Activated CD8-positive, alpha-beta memory T cell treated with anti-CD3 and anti-CD28 coated beads for 24 hours (primary cell): ENCODE results near the gene OTOP3.

Source experiments
- DNase-seq: peaks from one replicate; pipeline ENCODE4 v3.0.0-alpha.2; 2020

Gene OTOP3

GRCh38 chr17:74941128-74941725 is 5.5 kb downstream of the OTOP3 start:
- no peak for DNase-seq

- no peak for DNase-seq
Measured at GRCh38 chr17:74943808-74944522, 8.3 kb downstream of the OTOP3 start.

- no peak for DNase-seq
Measured at GRCh38 chr17:74945543-74945942, 9.8 kb downstream of the OTOP3 start.

- no peak for DNase-seq
Measured at GRCh38 chr17:74946641-74947040, 10.9 kb downstream of the OTOP3 start.

GRCh38 chr17:74947041-74947754 is 11.5 kb downstream of the OTOP3 start:
- DNase-seq, result no peak

GRCh38 chr17:74949455-74950115 is 13.9 kb downstream of the OTOP3 start:
- no peak for DNase-seq

- no peak for DNase-seq
Measured at GRCh38 chr17:74950207-74950606, 14.5 kb downstream of the OTOP3 start.

GRCh38 chr17:74951065-74951464 is 15.4 kb downstream of the OTOP3 start:
- no peak for DNase-seq

- DNase-seq, result no peak
Measured at GRCh38 chr17:74951680-74952421, 16.2 kb downstream of the OTOP3 start.

- no peak for DNase-seq
Measured at GRCh38 chr17:74952431-74953133, 16.9 kb downstream of the OTOP3 start.

GRCh38 chr17:74953134-74953687 is 17.5 kb downstream of the OTOP3 start:
- no peak for DNase-seq

- DNase-seq, result no peak
Measured at GRCh38 chr17:74954115-74954514, 18.4 kb downstream of the OTOP3 start.

- no peak for DNase-seq
Measured at GRCh38 chr17:74954665-74955421, 19.1 kb downstream of the OTOP3 start.

GRCh38 chr17:74956093-74956492 is 20.4 kb downstream of the OTOP3 start:
- DNase-seq, result no peak

- DNase-seq, result peak; percentile 96
Measured at GRCh38 chr17:74957935-74958740, 22.4 kb downstream of the OTOP3 start.

- no peak for DNase-seq
Measured at GRCh38 chr17:74959826-74960515, 24.3 kb downstream of the OTOP3 start.

GRCh38 chr17:74960570-74961342 is 25.1 kb downstream of the OTOP3 start:
- peak; percentile 67 for DNase-seq

- DNase-seq, result peak; percentile 94
Measured at GRCh38 chr17:74961657-74962350, 26.1 kb downstream of the OTOP3 start.
